Embryonic facial prominence (tissue), 1 donor: ENCODE data around the gene MLKL.

Source experiments
- DNase-seq: peaks from one replicate; pipeline ENCODE4 v3.0.0-alpha.2; 2016; ENCODE audit errors: extremely low spot score

Gene MLKL

DNA sequence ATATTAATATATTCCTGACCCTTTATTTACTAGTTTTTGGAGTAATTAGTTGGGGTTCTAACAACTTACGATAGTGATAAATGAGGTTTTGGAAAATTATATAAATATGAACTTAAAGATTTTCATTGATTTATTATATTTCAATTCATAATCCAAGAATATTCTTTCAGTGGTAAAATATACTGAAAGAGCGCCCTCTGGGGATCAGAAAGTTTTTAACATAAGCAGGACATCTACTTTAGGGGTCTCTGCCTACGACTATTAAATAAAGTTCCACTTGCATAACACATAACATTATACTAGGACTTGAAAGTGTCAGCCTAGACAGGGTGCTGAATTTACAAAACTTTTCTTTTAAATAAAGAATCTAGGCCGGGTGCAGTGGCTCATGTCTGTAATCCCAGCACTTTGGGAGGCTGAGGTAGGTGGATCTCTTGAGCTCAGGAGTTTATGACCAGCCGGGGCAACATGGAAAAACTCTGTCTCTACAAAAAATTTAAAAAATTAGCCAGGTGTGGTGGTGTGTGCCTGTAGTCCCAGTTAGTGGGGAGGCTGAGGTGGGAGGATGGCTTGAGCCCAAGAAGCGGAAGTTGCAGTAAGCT lies 49.6 kb downstream of the MLKL start:
- DNase-seq = no peak

DNA sequence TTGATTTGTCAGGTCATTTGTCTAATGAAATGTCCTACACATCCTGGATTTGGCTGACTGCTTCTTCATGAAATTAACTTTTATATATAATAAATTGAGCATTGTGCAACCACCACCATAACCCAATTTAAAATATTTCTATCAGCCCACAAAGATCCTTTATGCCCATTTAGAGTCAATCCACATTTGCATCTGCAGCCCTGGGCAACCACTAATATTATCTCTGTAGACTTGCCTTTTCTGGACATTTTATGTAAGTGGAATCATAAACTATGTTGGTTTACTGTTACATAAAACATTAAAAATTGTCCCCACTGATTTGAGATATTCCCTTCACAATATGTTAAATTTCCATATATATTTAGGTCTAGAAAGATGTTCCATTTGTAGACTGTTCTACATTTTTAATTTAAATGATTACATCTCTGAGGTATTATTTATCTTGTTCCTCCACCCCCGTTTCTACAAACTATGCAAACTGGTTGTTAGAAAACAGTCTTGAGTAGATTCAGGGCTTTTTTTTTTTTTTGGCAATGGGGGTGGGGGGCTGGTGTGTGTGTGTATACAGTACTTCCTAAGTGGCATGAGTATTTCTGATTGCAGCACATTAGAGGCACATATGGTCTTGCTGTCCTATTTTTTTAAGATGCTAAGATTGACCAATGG lies 50.7 kb downstream of the MLKL start:
- DNase-seq = no peak

DNA sequence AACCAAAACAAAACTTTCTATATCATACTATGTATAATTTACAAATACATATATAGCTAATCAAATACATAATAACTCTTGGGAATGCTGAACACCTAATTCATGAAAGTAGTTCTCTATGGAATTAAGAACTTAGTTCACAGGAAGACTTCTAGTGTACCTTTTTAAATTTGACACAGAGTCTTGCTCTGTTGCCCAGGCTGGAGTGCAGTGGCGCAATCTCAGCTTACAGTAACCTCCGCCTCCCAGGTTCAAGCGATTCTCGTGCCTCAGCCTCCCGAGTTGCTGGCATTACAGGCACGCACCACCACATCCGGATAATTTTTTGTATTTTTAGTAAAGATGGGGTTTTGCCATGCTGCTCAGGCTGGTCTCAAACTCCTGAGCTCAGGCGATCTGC lies 58.7 kb downstream of the MLKL start:
- DNase-seq = no peak

DNA sequence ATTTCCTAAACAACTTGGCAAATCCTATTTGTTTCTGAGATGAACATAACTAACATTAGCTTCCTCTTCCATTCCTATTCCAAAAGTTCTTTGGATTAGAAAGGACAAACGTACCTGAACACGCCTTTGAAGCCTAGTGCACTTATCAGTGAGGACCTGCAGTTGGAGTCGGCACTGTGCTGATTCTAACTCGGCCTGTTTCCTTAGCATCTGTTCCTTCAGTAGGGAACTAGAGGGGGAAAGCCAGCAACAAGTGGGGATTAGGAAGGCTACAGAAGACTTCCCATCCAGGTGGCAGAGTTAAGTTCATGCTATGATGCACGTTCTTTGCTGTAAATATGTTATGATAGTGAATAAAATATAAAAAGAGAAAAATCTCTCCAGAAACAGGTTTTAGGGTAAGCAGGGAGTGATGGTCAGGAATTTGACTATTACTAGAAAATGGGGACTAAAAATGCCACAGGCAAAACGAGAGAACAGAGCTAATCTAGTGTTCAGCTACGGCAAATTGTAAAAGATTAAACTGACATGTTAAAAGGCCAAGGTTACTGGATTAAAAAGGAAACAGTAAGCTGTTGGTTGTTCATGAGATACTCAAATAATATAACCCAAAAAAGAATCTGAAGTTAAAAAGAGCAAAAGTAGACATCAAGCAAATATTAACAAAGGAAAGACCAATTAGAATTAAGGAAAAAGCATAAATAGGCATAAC lies 62.8 kb downstream of the MLKL start:
- DNase-seq = no peak

DNA sequence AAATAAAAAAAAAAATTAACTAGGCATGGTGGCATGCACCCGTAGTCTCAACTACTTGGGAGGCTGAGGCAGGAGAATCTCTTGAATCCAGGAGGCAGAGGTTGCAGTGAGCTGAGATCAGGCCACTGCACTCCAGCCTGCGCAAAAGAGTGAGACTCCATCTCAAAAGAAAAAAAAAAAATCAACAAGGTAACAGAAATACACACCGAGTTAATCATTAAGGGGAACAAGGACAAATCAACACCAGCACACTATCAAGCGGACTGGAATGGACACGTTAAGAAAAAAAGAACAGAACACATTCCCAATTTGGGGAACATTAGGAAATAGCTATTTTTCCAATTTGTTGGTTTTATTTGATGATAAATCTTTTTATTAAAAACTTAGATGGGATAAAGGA lies 65.4 kb downstream of the MLKL start:
- no peak for DNase-seq

DNA sequence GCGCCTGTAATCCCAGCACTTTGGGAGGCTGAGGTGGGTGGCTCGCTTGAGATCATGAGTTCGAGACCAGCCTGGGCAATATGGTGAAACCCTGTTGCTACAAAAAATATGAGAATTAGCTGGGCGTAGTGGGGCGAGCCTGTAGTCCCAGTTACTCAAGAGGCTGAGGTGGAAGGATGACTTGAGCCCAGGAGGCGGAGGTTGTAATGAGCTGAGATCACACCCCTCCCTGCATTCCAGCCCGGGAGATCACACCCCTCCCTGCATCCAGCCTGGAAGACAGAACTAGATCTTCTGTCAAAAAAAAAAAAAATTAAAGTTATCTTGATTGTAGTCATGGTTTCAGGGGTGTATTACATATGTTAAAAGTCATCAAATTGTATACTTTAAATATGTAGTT lies 67.0 kb downstream of the MLKL start:
- no peak for DNase-seq

DNA sequence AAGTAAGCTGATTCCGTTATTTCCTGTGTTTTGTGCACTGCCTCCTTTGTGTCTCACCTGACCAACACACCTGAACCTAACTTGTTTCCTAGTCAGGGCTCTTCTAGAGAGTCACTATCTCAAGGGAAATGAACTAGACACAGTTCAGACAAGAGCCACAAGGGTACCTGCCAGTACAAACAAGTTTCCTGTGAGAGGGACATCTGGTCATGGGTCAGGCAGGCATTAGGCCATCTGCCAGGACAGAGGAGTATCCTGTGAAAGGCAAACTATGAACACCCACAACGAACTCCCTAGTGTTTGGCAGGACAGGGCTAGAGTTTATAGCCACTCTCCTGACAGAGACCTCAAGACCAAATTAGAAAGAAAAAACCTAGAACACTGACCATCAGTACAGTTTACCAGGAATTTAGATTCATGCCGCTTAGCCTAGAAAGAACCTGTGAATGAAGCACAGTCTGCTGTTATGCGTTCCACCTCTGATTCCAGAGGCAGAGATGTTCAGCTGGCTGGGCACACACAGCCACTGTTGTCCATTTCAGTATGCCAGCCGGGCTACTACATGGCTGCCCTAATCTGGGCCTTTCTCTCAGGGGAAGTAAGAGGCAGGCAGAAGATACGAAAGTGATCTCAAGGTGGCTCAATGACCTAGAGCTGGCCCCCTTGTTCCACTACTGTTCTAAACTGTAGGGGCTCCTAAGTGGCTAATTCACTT lies 73.0 kb downstream of the MLKL start:
- DNase-seq = no peak

DNA sequence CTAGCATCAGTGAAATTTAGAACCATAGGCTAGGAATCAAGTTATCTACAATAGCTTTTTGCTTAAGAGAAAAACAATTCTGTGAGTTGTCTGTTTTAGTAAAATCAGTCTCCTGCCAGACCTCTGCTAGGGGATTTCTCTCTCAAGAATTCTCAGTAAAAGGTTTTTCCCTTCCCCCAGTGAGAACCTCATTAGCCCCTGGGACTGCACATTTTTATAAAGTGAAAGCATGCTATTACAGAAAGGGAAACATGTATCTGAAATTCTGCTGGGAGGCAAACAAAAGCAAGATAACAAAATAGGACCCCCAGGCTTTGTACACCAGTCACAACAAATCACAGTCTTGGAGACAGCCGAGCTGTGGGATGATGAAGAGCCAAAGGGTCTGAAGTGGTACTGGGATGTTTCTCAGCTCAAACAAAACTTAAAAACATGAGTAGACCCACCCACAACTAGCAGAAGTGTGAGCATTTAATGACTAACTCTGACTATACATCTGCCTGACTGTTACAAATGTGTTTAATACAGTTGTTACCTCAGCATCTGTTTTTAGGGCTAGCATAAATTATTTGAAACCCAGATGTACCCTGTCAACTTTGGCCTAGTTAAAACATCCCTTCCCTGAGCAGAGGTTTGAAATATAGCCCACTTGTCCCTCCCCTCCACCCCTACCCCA lies 73.8 kb downstream of the MLKL start:
- DNase-seq = no peak

DNA sequence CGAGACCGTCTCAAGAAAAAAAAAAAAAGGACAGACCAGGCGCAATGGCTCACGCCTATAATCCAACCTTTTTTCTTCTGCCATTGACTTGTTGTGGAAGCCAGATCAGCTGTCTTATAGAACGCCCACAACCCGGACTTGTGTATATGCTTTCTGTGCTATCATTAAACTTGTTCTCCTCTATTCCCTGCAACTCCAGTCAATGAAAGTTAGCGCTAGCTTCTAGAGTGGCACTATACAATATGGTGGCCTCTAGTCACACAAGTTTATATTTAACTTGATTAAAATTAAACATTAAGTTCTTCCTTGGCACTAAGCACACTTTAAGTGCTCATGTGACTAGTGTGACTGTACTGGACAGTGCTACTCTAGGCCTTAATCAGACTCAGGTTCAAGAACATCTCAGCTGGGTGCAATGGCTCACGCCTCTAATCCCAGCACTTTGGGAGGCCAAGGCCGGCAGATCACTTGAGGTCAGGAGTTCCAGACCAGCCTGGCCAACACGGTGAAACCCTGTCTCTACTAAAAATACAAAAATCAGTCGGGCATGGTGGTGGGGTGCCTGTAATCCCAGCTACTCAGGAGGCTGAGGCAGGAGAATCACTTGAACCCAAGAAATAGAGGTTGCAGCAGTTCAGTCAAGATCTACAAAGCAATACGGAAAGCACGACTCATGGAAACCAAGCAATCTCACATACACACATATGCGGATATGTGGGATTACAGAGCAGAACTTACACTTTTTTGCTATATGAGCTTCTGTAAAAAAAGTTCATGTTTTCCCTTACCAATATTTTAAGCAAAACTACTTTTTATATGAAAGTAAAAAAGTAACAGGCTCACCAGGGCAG lies 74.9 kb downstream of the MLKL start:
- DNase-seq = no peak

DNA sequence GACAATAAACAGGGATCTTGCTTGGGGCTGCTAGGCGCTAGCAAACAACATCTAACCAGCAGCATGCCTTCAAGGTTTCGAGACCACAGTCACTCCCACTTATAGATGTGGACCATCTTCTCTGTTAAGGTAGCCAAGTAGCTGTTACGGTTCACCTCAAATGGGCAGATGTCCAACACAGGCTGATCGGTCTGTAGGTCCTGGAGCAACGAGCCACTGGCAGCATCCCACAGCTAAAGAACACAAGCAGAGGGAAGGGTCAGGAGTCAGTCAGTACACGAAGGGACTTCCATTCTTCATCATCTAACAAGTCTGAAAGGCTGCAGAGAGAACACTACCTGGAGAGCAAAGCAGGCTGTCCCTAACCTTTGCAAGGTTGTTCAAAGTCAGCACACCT lies 76.8 kb downstream of the MLKL start:
- no peak for DNase-seq

DNA sequence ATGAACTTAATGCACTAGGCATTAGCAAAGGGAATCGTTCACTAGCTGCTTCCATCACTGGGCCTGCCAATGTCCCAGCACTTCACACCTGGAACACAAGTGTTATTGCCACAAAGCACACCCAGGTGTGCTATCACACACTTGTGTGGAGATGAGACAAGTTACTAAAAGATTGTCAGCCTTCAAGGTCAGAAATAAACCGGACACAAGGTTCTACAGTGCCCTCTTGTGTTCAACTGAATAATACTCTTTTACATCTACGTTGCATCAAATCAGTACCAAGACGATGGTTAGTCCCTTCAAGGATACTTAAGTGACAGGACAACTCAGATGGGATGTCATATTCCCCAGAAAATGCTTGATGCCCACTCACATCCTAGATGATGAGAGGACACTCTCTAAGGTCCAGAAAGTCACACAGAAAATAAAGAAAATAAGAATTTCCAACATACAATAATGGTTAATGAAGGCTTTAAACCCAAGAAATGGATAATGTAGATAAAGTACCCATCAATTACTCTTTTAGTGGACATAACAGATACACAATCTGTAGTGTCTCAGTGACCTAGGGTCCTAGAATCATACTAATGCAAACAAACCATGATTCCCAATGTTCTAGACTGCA lies 77.3 kb downstream of the MLKL start:
- DNase-seq = no peak

DNA sequence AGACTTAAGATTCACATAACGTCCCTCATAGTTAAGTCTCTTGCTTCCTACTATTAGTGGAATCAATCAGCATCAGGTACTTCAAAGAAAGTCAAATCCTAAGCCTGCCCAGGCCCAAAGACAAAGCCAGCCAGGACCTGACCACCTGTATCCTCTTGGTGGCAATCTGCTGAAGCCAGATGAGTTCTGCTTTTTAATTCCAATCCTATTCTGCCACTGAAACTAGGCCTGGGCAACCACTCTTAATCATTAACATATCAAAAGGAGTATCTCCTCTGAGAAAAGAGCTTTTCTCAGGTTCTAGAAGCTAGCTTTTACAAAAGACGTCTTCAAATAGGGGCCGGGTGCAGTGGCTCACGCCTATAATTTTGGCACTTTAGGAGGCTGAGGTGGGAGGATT lies 78.7 kb downstream of the MLKL start:
- no peak for DNase-seq
